ENCODE data around the gene DKKL1. TPM values are rescaled to one million over a fixed set of nuclear protein-coding genes. Genes with fewer than 3 reads are reported as not detected.

The DKKL1 gene
- polyA plus RNA-seq, 1 of the 3 experiments (the other 2 are of a cell fraction) = 0.36 TPM

DNA sequence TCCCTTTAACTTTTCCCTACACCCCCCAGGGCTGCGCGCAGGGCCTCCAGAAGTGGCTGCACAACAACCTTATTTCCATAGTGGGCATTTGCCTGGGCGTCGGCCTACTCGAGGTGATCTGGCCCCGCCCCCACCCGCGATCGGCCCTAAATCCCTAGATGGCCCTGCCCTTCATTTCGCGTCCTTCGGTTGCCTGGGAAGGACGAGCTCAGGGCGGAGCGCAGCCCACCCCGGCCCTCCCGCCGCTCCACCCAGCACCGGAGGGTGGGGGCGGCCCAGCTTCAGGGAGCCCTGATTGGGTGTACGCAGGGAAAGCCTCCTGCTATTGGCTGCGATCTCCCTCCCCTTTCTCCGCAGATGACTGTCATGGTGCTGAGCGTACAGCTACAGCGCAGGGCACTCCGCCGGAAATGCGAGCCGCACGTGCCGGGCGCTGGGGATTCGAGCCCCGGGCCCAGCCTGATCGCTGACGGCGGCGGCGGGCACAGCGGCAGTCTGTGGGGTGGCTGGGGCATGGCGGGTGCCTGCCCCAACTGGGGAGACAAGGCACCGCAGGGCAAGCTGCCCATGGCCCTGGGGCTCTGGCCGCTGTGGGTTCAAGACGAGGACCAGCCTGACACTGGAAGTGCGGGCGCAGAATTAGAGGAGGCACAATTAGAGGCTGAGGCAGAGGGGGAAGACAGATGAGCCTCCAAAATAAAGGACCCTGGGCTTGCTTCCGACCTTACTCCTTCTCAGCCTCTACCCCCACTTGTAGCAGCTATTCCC lies 24.2 kb upstream of the DKKL1 start (continued):
- TF ChIP-seq FOXM1 (IDR thresholded peaks at IDR 0.05; ENCODE audit: low read depth) = no peak
- TF ChIP-seq, protein P1, sequence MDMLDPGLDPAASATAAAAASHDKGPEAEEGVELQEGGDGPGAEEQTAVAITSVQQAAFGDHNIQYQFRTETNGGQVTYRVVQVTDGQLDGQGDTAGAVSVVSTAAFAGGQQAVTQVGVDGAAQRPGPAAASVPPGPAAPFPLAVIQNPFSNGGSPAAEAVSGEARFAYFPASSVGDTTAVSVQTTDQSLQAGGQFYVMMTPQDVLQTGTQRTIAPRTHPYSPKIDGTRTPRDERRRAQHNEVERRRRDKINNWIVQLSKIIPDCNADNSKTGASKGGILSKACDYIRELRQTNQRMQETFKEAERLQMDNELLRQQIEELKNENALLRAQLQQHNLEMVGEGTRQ (IDR thresholded peaks at IDR 0.05; ENCODE audit: borderline replicate concordance, low read depth, low read length) = no peak
- TF ChIP-seq MXI1 (IDR thresholded peaks at IDR 0.05; ENCODE audit: low read depth, low read length) = peak; percentile 62; the same call in 1 of the 2 replicates
- no peak for TF ChIP-seq MEF2A (IDR thresholded peaks at IDR 0.05; ENCODE audit: borderline replicate concordance, low read depth)

DNA sequence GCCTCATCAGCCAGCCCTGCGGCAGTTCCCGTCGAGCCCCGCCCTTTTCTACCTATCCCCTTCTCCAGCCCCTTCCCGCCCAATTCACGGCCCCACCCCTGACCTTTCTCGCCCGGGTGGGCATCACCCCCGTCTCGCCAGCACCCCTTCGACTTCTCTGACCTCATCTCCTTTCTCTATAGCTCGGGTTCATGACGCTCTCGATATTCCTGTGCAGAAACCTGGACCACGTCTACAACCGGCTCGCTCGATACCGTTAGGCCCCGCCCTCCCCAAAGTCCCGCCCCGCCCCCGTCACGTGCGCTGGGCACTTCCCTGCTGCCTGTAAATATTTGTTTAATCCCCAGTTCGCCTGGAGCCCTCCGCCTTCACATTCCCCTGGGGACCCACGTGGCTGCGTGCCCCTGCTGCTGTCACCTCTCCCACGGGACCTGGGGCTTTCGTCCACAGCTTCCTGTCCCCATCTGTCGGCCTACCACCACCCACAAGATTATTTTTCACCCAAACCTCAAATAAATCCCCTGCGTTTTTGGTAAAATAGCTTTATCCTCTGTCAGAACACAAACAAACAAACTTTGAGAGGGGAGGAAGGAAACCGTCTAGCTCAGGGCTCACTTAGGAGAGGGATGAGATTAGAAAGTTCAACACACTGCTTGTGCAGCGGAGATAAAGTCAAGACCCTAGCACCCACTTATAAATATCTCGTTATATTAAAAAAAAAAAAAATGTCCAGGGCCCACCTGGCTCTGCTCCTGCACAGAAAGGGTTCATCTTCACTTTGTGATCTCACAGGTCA lies 23.4 kb upstream of the DKKL1 start:
- H3K9me2 ChIP-seq = no peaks in the 10 kb centered on the region
- H3K4me1 ChIP-seq (ENCODE audit: control insufficient read depth in 1 of 2, insufficient read depth in 2 of 2, low read depth in 1 of 2, low read length in 1 of 2) = peaks cover 0 to 6% of the 10 kb centered on the region in 2 experiments; a peak in 1 of 4 replicates
- H3K27me3 ChIP-seq (ENCODE audit: insufficient read depth) = no peaks in the 10 kb centered on the region
- no peak for DNase-seq
- no peak overlapping the region for H3K4me2 ChIP-seq
- POLR2A ChIA-PET = no interaction called here
- CTCF ChIA-PET = interaction anchor here (0.5 kb wide), 1 partner anchor 595 kb away, joined by 3 read pairs; no protein-coding TSS in a partner anchor
- no peaks in the 10 kb centered on the region for H3K79me2 ChIP-seq (ENCODE audit: insufficient read depth)
- H3K4me3 ChIP-seq (ENCODE audit: low read depth in 2 of 2, low read length in 1 of 2) = no peak overlapping the region
- H3K36me3 ChIP-seq (replicated peaks in 1 of 2; ENCODE audit: control insufficient read depth in 1 of 2, insufficient read depth in 2 of 2, low read length in 1 of 2) = peaks cover 21 to 23% of the 10 kb centered on the region in 2 experiments
- no peak for TF ChIP-seq JUND (IDR thresholded peaks at IDR 0.05)
- TF ChIP-seq SMC3 (IDR thresholded peaks at IDR 0.05; ENCODE audit: low read depth, low read length) = no peak
- no peak for TF ChIP-seq RAD21 (IDR thresholded peaks at IDR 0.05; ENCODE audit: low read length)
- TF ChIP-seq, protein P2, sequence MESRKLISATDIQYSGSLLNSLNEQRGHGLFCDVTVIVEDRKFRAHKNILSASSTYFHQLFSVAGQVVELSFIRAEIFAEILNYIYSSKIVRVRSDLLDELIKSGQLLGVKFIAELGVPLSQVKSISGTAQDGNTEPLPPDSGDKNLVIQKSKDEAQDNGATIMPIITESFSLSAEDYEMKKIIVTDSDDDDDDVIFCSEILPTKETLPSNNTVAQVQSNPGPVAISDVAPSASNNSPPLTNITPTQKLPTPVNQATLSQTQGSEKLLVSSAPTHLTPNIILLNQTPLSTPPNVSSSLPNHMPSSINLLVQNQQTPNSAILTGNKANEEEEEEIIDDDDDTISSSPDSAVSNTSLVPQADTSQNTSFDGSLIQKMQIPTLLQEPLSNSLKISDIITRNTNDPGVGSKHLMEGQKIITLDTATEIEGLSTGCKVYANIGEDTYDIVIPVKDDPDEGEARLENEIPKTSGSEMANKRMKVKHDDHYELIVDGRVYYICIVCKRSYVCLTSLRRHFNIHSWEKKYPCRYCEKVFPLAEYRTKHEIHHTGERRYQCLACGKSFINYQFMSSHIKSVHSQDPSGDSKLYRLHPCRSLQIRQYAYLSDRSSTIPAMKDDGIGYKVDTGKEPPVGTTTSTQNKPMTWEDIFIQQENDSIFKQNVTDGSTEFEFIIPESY (IDR thresholded peaks at IDR 0.05; ENCODE audit: borderline replicate concordance, low read depth) = no peak
- no peak for TF ChIP-seq RXRA (IDR thresholded peaks at IDR 0.05; ENCODE audit: borderline replicate concordance, low read depth)
- no peak for TF ChIP-seq GATA2 (CRISPR knock-in tag; IDR thresholded peaks at IDR 0.05)
- no peak for TF ChIP-seq MXI1 (IDR thresholded peaks at IDR 0.05; ENCODE audit: low read depth, low read length)
- TF ChIP-seq, protein P3, sequence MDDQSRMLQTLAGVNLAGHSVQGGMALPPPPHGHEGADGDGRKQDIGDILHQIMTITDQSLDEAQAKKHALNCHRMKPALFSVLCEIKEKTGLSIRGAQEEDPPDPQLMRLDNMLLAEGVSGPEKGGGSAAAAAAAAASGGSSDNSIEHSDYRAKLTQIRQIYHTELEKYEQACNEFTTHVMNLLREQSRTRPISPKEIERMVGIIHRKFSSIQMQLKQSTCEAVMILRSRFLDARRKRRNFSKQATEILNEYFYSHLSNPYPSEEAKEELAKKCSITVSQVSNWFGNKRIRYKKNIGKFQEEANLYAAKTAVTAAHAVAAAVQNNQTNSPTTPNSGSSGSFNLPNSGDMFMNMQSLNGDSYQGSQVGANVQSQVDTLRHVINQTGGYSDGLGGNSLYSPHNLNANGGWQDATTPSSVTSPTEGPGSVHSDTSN (IDR thresholded peaks at IDR 0.05) = no peak
- TF ChIP-seq POLR2AphosphoS5 (IDR thresholded peaks at IDR 0.05; ENCODE audit: low read depth, low read length) = no peak
- TF ChIP-seq TEAD4 (IDR thresholded peaks at IDR 0.05; ENCODE audit: borderline replicate concordance, insufficient read depth) = no peak
- TF ChIP-seq RCOR1 (IDR thresholded peaks at IDR 0.05; ENCODE audit: low read length) = no peak
- TF ChIP-seq, protein P4, sequence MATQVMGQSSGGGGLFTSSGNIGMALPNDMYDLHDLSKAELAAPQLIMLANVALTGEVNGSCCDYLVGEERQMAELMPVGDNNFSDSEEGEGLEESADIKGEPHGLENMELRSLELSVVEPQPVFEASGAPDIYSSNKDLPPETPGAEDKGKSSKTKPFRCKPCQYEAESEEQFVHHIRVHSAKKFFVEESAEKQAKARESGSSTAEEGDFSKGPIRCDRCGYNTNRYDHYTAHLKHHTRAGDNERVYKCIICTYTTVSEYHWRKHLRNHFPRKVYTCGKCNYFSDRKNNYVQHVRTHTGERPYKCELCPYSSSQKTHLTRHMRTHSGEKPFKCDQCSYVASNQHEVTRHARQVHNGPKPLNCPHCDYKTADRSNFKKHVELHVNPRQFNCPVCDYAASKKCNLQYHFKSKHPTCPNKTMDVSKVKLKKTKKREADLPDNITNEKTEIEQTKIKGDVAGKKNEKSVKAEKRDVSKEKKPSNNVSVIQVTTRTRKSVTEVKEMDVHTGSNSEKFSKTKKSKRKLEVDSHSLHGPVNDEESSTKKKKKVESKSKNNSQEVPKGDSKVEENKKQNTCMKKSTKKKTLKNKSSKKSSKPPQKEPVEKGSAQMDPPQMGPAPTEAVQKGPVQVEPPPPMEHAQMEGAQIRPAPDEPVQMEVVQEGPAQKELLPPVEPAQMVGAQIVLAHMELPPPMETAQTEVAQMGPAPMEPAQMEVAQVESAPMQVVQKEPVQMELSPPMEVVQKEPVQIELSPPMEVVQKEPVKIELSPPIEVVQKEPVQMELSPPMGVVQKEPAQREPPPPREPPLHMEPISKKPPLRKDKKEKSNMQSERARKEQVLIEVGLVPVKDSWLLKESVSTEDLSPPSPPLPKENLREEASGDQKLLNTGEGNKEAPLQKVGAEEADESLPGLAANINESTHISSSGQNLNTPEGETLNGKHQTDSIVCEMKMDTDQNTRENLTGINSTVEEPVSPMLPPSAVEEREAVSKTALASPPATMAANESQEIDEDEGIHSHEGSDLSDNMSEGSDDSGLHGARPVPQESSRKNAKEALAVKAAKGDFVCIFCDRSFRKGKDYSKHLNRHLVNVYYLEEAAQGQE (IDR thresholded peaks at IDR 0.05; ENCODE audit: low read depth, low read length) = no peak
- TF ChIP-seq EP300 (IDR thresholded peaks at IDR 0.05; ENCODE audit: borderline replicate concordance in 1 of 2, low read depth in 1 of 2, low read length in 1 of 2) = no peak
- no peak for TF ChIP-seq MEF2A (IDR thresholded peaks at IDR 0.05; ENCODE audit: borderline replicate concordance, low read depth)
- no peak for TF ChIP-seq EZH2phosphoT487 (IDR thresholded peaks at IDR 0.05; ENCODE audit: borderline replicate concordance, low read depth)
- WGBS (ENCODE audit: low lambda C conversion rate) = 61% methylated on average over 36 of the region's 36 CpGs
- no peak overlapping the region for H3K9ac ChIP-seq
- no peaks in the 10 kb centered on the region for H3F3A ChIP-seq (replicated peaks; ENCODE audit: insufficient read depth)
- H4K20me1 ChIP-seq (ENCODE audit: insufficient read depth) = peaks cover 2% of the 10 kb centered on the region; the same call in 1 of the 2 replicates
- H2AFZ ChIP-seq (ENCODE audit: low read depth) = no peak overlapping the region
- H3K27ac ChIP-seq (ENCODE audit: low read depth in 2 of 2, low read length in 1 of 2) = no peak overlapping the region
- no peaks in the 10 kb centered on the region for H3K9me3 ChIP-seq

Measured in SK-N-SH (cell line).